ENCODE data around the gene SDHAF3. TPM values are rescaled to one million over a fixed set of nuclear protein-coding genes. Genes with fewer than 3 reads are reported as not detected.

Gene SDHAF3
- total and polyA plus RNA-seq, 2 of the 8 experiments (the other 6 are each of a cell fraction or from before 2014, with no cell fraction given) = 12.0 to 31.3 TPM

DNA sequence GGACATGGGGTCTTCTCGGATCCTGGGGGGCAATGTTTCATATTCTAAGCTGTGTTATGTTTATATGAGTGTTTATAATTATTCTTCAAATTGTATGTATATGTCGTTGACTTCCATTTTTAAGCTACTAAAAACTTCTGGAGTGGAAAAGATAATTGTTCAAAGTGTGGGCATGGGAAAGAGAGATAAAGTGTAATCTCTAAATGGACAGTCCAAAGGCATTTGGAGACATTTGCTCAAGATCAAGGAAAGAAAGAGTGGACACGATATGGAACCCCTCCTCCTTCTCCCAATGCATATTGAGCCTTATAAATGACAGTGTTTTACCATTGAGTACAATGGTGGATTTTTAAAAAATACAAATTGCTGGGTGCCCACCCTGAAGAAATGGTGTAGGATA is 81.1 kb downstream of the SDHAF3 start:
- POLR2A ChIA-PET (ENCODE audit: partially characterized antibody) = no interaction called here
- TF ChIP-seq SIX5 (IDR thresholded peaks at IDR 0.05; ENCODE audit: low read depth, low read length) (no peak), YY1 (IDR thresholded peaks at IDR 0.05; ENCODE audit: low read depth, low read length) (no peak), TBP (IDR thresholded peaks at IDR 0.05; ENCODE audit: low read depth, low read length) (no peak), PHF8 (conservative IDR thresholded peaks at IDR 0.05; ENCODE audit: low read depth, low read length) (no peak), SIN3A (conservative IDR thresholded peaks at IDR 0.05 in 1 of 2, IDR thresholded peaks at IDR 0.05 in 1 of 2; ENCODE audit: low read depth in 1 of 2, low read length in 2 of 2) (no peak), TAF7 (optimal IDR thresholded peaks at IDR 0.05; ENCODE audit: borderline replicate concordance, low read depth, low read length) (no peak), SP4 (IDR thresholded peaks at IDR 0.05; ENCODE audit: low read length) (no peak), RXRA (IDR thresholded peaks at IDR 0.05; ENCODE audit: insufficient read depth, low read depth, low read length) (no peak), ASH2L (IDR thresholded peaks at IDR 0.05; ENCODE audit: low read length) (no peak), JUND (IDR thresholded peaks at IDR 0.05; ENCODE audit: low read length) (no peak), CTBP2 (IDR thresholded peaks at IDR 0.05; ENCODE audit: borderline replicate concordance, insufficient read depth, insufficient read length, low read length) (no peak)
- TF ChIP-seq, protein P1, sequence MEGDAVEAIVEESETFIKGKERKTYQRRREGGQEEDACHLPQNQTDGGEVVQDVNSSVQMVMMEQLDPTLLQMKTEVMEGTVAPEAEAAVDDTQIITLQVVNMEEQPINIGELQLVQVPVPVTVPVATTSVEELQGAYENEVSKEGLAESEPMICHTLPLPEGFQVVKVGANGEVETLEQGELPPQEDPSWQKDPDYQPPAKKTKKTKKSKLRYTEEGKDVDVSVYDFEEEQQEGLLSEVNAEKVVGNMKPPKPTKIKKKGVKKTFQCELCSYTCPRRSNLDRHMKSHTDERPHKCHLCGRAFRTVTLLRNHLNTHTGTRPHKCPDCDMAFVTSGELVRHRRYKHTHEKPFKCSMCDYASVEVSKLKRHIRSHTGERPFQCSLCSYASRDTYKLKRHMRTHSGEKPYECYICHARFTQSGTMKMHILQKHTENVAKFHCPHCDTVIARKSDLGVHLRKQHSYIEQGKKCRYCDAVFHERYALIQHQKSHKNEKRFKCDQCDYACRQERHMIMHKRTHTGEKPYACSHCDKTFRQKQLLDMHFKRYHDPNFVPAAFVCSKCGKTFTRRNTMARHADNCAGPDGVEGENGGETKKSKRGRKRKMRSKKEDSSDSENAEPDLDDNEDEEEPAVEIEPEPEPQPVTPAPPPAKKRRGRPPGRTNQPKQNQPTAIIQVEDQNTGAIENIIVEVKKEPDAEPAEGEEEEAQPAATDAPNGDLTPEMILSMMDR (IDR thresholded peaks at IDR 0.05; ENCODE audit: control extremely low read depth in 1 of 3, insufficient read depth in 1 of 3, low read depth in 1 of 3, low read length in 3 of 3) = no peak

More for the DNA sequence above, 81.1 kb downstream of the SDHAF3 start:
- no peak overlapping the region for H3K27ac ChIP-seq (ENCODE audit: low read depth, low read length)
- no peaks in the 10 kb centered on the region for H4K20me1 ChIP-seq (replicated peaks in 1 of 2; ENCODE audit: control insufficient read depth in 1 of 2, insufficient read depth in 2 of 2, low read length in 2 of 2)
- no peak overlapping the region for H3K9ac ChIP-seq (replicated peaks in 1 of 4; ENCODE audit: extremely low read depth in 1 of 4, low read depth in 3 of 4, low read length in 3 of 4)
- no peak overlapping the region for H2BK12ac ChIP-seq (ENCODE audit: low read depth, low read length)
- H4K5ac ChIP-seq (ENCODE audit: insufficient read length, low read depth, low read length) = no peak overlapping the region
- no peak overlapping the region for H3K4me3 ChIP-seq (ENCODE audit: extremely low read depth in 1 of 4, insufficient read depth in 2 of 4, low read depth in 3 of 4, low read length in 4 of 4)
- DNase-seq (ENCODE audit: low read depth in 1 of 2, low spot score in 2 of 2) = no peak
- no peaks in the 10 kb centered on the region for H3K23me2 ChIP-seq (ENCODE audit: low read depth, low read length)
- no peak overlapping the region for H2BK5ac ChIP-seq (ENCODE audit: low read depth, low read length)
- no peak overlapping the region for H3K18ac ChIP-seq (ENCODE audit: extremely low read depth, low read length)
- no peaks in the 10 kb centered on the region for H3K9me3 ChIP-seq (ENCODE audit: insufficient read depth in 2 of 2, low read depth in 1 of 2, low read length in 1 of 2)
- no peak overlapping the region for H3K4ac ChIP-seq (replicated peaks; ENCODE audit: insufficient read length, low read depth, low read length)
- no peaks in the 10 kb centered on the region for H3K4me1 ChIP-seq (replicated peaks in 1 of 4; ENCODE audit: control insufficient read depth in 3 of 4, insufficient read depth in 4 of 4, low read length in 3 of 4)
- H3K14ac ChIP-seq (ENCODE audit: insufficient read length) = no peak overlapping the region
- H4K8ac ChIP-seq (ENCODE audit: extremely low read depth, insufficient read depth, low read length) = no peak overlapping the region
- WGBS, 2 experiments (ENCODE audit: extremely low coverage in 1 of 2, insufficient coverage in 1 of 2, insufficient read length in 1 of 2, insufficient replicate concordance in 2 of 2, low coverage in 1 of 2, low lambda C conversion rate in 2 of 2, missing lambda C conversion rate in 1 of 2) = 80% methylated on average over 3 of the region's 3 CpGs; no CpG with 5 or more reads in 1 of the 2 experiments
- no peaks in the 10 kb centered on the region for H3K27me3 ChIP-seq (replicated peaks in 1 of 4; ENCODE audit: control insufficient read depth in 3 of 4, extremely low read depth in 1 of 4, insufficient read depth in 3 of 4, low read length in 3 of 4)
- no peak overlapping the region for H2BK120ac ChIP-seq (replicated peaks; ENCODE audit: low read depth, low read length)
- no peak overlapping the region for H3K23ac ChIP-seq (ENCODE audit: insufficient read length)
- no peaks in the 10 kb centered on the region for H3K79me2 ChIP-seq (ENCODE audit: control insufficient read depth in 1 of 2, insufficient read depth in 2 of 2, low read length in 2 of 2)
- H3K4me2 ChIP-seq (ENCODE audit: insufficient read depth in 1 of 2, low read depth in 2 of 2, low read length in 2 of 2) = no peak overlapping the region
- no peak overlapping the region for H3K56ac ChIP-seq (replicated peaks; ENCODE audit: insufficient read length, low read depth, low read length)
- CTCF ChIA-PET (ENCODE audit: partially characterized antibody) = interaction anchor here (0.8 to 1.2 kb wide), 3 partner anchors 20 to 850 kb away, joined by 3 to 4 read pairs (median 3); no protein-coding TSS in a partner anchor
- no peak for FAIRE-seq
- no peak overlapping the region for H2BK20ac ChIP-seq (ENCODE audit: low read length)
- H2AFZ ChIP-seq (ENCODE audit: low read length) = no peak overlapping the region
- H4K91ac ChIP-seq (replicated peaks; ENCODE audit: insufficient read length, low read length) = no peak overlapping the region
- no peak overlapping the region for H2AK5ac ChIP-seq (ENCODE audit: low read depth, low read length)
- no peaks in the 10 kb centered on the region for H3K79me1 ChIP-seq (ENCODE audit: low read depth, low read length)
- no peaks in the 10 kb centered on the region for H3K36me3 ChIP-seq (ENCODE audit: control insufficient read depth in 2 of 4, insufficient read depth in 4 of 4, low read length in 3 of 4)
- no peak overlapping the region for H2BK15ac ChIP-seq (ENCODE audit: low read length)

Measured in H1 (cell line).